Astrocyte (in vitro differentiated cells and primary cell): ENCODE data around the gene EMID1. TPM values are rescaled to one million over a fixed set of nuclear protein-coding genes. Genes with fewer than 3 reads are reported as not detected.

Source experiments
- DNase-seq: peaks from one replicate; pipeline ENCODE4 v3.0.0-alpha.2; 2010; ENCODE audit warnings: low read depth
- FAIRE-seq: peaks from 2 replicates; lab custom pipeline; 2011; peaks lifted over from hg19 to GRCh38; lab: Jason Lieb, UNC
- H2AFZ ChIP-seq: 2 replicates; pipeline ENCODE4 v1.6.0; 2012; ENCODE audit warnings: low read depth, low read length, inconsistent platforms
- H3K27ac ChIP-seq: 2 replicates; pipeline ENCODE4 v1.5.1; 2011; ENCODE audit warnings: low read depth, low read length, inconsistent platforms
- H3K27me3 ChIP-seq: 2 replicates; pipeline ENCODE4 v1.6.0; 2011; ENCODE audit warnings: low read length, inconsistent platforms; ENCODE audit not compliant: insufficient read depth
- H3K36me3 ChIP-seq: 2 replicates; pipeline ENCODE4 v1.5.1; 2011; ENCODE audit warnings: low read length, inconsistent platforms; ENCODE audit not compliant: insufficient read depth
- H3K4me1 ChIP-seq: 2 replicates; pipeline ENCODE4 v1.5.1; 2011; ENCODE audit warnings: low read length, inconsistent platforms; ENCODE audit not compliant: insufficient read depth
- H3K4me2 ChIP-seq: 2 replicates; pipeline ENCODE4 v1.6.0; 2012; ENCODE audit warnings: low read length, inconsistent platforms
- H3K4me3 ChIP-seq: 2 replicates; pipeline ENCODE4 v1.5.1; 2011; ENCODE audit warnings: low read depth, mild to moderate bottlenecking, low read length, inconsistent platforms; ENCODE audit not compliant: insufficient read depth
- H3K79me2 ChIP-seq: 2 replicates; pipeline ENCODE4 v1.6.0; 2012; ENCODE audit warnings: mild to moderate bottlenecking, low read length, inconsistent platforms; ENCODE audit not compliant: insufficient read depth
- H3K9ac ChIP-seq: 2 replicates; pipeline ENCODE4 v1.6.0; 2012; ENCODE audit warnings: mild to moderate bottlenecking, low read length, inconsistent platforms
- H3K9me3 ChIP-seq: 2 replicates; pipeline ENCODE4 v1.5.1; 2012; ENCODE audit warnings: low read depth, mild to moderate bottlenecking, low read length, inconsistent platforms; ENCODE audit not compliant: insufficient read depth
- H4K20me1 ChIP-seq: 2 replicates; pipeline ENCODE4 v1.6.0; 2012; ENCODE audit warnings: low read length, inconsistent platforms; ENCODE audit not compliant: insufficient read depth
- H3K27ac Mint-ChIP-seq: one replicate; pipeline ENCODE4 v1.8.0; 2021; ENCODE audit warnings: mild to moderate bottlenecking, mixed read lengths; ENCODE audit not compliant: unreplicated experiment
- H3K27me3 Mint-ChIP-seq: one replicate; pipeline ENCODE4 v1.8.0; 2021; ENCODE audit warnings: low read depth, mixed read lengths; ENCODE audit not compliant: unreplicated experiment
- H3K36me3 Mint-ChIP-seq: one replicate; pipeline ENCODE4 v1.8.0; 2021; ENCODE audit warnings: low read depth, mixed read lengths; ENCODE audit not compliant: unreplicated experiment
- H3K4me1 Mint-ChIP-seq: one replicate; pipeline ENCODE4 v1.8.0; 2021; ENCODE audit warnings: low read depth, mixed read lengths; ENCODE audit not compliant: unreplicated experiment
- H3K4me3 Mint-ChIP-seq: one replicate; pipeline ENCODE4 v1.8.0; 2021; ENCODE audit warnings: mild to moderate bottlenecking, moderate library complexity, mixed read lengths; ENCODE audit not compliant: unreplicated experiment
- H3K9me3 Mint-ChIP-seq: one replicate; pipeline ENCODE4 v1.8.0; 2021; ENCODE audit warnings: mild to moderate bottlenecking, mixed read lengths; ENCODE audit not compliant: unreplicated experiment
- CTCF ChIP-seq: IDR thresholded peaks from 2 replicates; pipeline ENCODE4 v1.5.1; 2011; ENCODE audit warnings: low read depth, mild to moderate bottlenecking, inconsistent platforms, low read length, moderate library complexity; ENCODE audit not compliant: insufficient read depth
- EZH2 ChIP-seq: IDR thresholded peaks from 2 replicates; pipeline ENCODE4 v1.6.1; 2012; ENCODE audit warnings: mild to moderate bottlenecking, low read length, inconsistent platforms; ENCODE audit not compliant: insufficient read depth
- total RNA-seq: library from RNA; stranded (reverse); gene quantifications from 2 replicates; pipeline ENCODE4 v1.2.1, GENCODE V29; 2021

Gene EMID1
- total RNA-seq, 1 donor from 2014 or later, result 0.34 TPM

- Histone ChIP-seq H3K9ac (peak overlapping the region; percentile 100), H3K27ac (peak overlapping the region; percentile 100), H3K27me3 (no peaks in the 10 kb centered on the region), H4K20me1 (peaks cover 34% of the 10 kb centered on the region), H3K4me2 (peak overlapping the region; percentile 89), H3K4me1 (peaks cover 37% of the 10 kb centered on the region), H3K9me3 (no peaks in the 10 kb centered on the region), H2AFZ (peak overlapping the region; percentile 99), H3K4me3 (peak overlapping the region; percentile 98), H3K36me3 (peaks cover 10% of the 10 kb centered on the region), H3K79me2 (peaks cover 62% of the 10 kb centered on the region)
- FAIRE-seq (no peak), DNase-seq (no peak)
- no peaks in the 10 kb centered on the region for H3K27me3 Mint-ChIP-seq
- peaks cover 9% of the 10 kb centered on the region for H3K36me3 Mint-ChIP-seq
- no peaks in the 10 kb centered on the region for H3K9me3 Mint-ChIP-seq
- peaks cover 23% of the 10 kb centered on the region for H3K4me1 Mint-ChIP-seq
- TF ChIP-seq EZH2 (no peak), CTCF (no peak)
- H3K4me3 Mint-ChIP-seq, result peak overlapping the region; percentile 95
- H3K27ac Mint-ChIP-seq, result peak overlapping the region; percentile 99
These were observed 61.1 kb downstream of the EMID1 start for GRCh38 chr22:29266564-29267461.

DNA sequence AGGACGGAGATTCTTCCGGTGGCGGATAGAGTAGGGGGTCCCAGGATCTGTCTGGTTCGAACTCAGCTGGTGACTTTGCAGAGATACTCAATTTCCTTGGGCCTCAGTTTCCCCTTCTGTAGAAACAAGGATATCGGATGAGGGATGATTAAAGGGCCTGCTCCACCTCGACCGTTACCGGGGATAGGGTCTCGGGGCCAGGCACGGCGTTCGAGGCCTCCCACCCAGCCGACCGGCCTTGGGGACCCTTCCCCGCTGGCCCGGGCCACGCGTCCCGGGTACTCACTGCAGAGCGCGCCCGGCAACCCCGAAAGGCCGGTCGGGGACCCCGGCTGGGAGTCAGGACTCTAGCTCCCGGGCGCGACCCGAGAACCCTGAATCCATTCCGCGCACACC, 61.8 kb downstream of the EMID1 start:
- H3K9ac ChIP-seq, result peak overlapping the region; percentile 100
- H3K9me3 Mint-ChIP-seq, result no peaks in the 10 kb centered on the region
- peaks cover 8% of the 10 kb centered on the region for H3K36me3 Mint-ChIP-seq
- H3K4me2 ChIP-seq, result peak overlapping the region; percentile 89
- H3K27ac ChIP-seq, result peak overlapping the region; percentile 100
- H3K4me1 Mint-ChIP-seq, result peaks cover 30% of the 10 kb centered on the region
- no peaks in the 10 kb centered on the region for H3K9me3 ChIP-seq
- peak overlapping the region; percentile 95 for H3K4me3 Mint-ChIP-seq
- H2AFZ ChIP-seq, result peak overlapping the region; percentile 99
- peaks cover 68% of the 10 kb centered on the region for H3K79me2 ChIP-seq
- no peak for TF ChIP-seq CTCF
- TF ChIP-seq EZH2, result no peak
- H4K20me1 ChIP-seq, result peaks cover 40% of the 10 kb centered on the region
- no peaks in the 10 kb centered on the region for H3K27me3 Mint-ChIP-seq
- no peak for FAIRE-seq
- peaks cover 17% of the 10 kb centered on the region for H3K36me3 ChIP-seq
- H3K4me1 ChIP-seq, result peaks cover 38% of the 10 kb centered on the region
- DNase-seq, result no peak
- H3K27ac Mint-ChIP-seq, result peak overlapping the region; percentile 99
- peak overlapping the region; percentile 98 for H3K4me3 ChIP-seq
- no peaks in the 10 kb centered on the region for H3K27me3 ChIP-seq
